ENCODE measurements around the gene HIBADH.

The HIBADH gene

GRCh38 chr7:27705200-27705594 lies 42.5 kb upstream of the HIBADH start:
- Histone ChIP-seq H3K9me3 (ENCODE audit: severe bottlenecking) (no peaks in the 10 kb centered on the region), H3K27ac (ENCODE audit: poor library complexity, severe bottlenecking) (no peak overlapping the region), H3K4me1 (ENCODE audit: insufficient read depth, poor library complexity, severe bottlenecking) (no peaks in the 10 kb centered on the region), H3K4me3 (ENCODE audit: severe bottlenecking) (no peak overlapping the region), H3K36me3 (ENCODE audit: low read depth) (no peaks in the 10 kb centered on the region), H3K27me3 (ENCODE audit: insufficient read depth, poor library complexity, severe bottlenecking) (no peaks in the 10 kb centered on the region)
- no peak for TF ChIP-seq CTCF (IDR thresholded peaks at IDR 0.05; ENCODE audit: poor library complexity, severe bottlenecking)
- no peak for ATAC-seq (ENCODE audit: low read depth)
- DNase-seq (ENCODE audit: low spot score), result no peak

GRCh38 chr7:27704422-27705199 lies 41.9 kb upstream of the HIBADH start:
- ATAC-seq (ENCODE audit: low read depth) (no peak), DNase-seq (ENCODE audit: low spot score) (no peak)
- no peak overlapping the region for H3K4me3 ChIP-seq (ENCODE audit: severe bottlenecking)
- TF ChIP-seq CTCF (IDR thresholded peaks at IDR 0.05; ENCODE audit: poor library complexity, severe bottlenecking), result no peak
- no peaks in the 10 kb centered on the region for H3K27me3 ChIP-seq (ENCODE audit: insufficient read depth, poor library complexity, severe bottlenecking)
- no peaks in the 10 kb centered on the region for H3K36me3 ChIP-seq (ENCODE audit: low read depth)
- H3K4me1 ChIP-seq (ENCODE audit: insufficient read depth, poor library complexity, severe bottlenecking), result no peaks in the 10 kb centered on the region
- no peak overlapping the region for H3K27ac ChIP-seq (ENCODE audit: poor library complexity, severe bottlenecking)
- H3K9me3 ChIP-seq (ENCODE audit: severe bottlenecking), result no peaks in the 10 kb centered on the region

GRCh38 chr7:27703181-27703580 lies 40.5 kb upstream of the HIBADH start:
- Histone ChIP-seq H3K4me1 (ENCODE audit: insufficient read depth, poor library complexity, severe bottlenecking) (no peaks in the 10 kb centered on the region), H3K36me3 (ENCODE audit: low read depth) (no peaks in the 10 kb centered on the region), H3K27ac (ENCODE audit: poor library complexity, severe bottlenecking) (no peak overlapping the region), H3K27me3 (ENCODE audit: insufficient read depth, poor library complexity, severe bottlenecking) (no peaks in the 10 kb centered on the region), H3K9me3 (ENCODE audit: severe bottlenecking) (no peaks in the 10 kb centered on the region), H3K4me3 (ENCODE audit: severe bottlenecking) (no peak overlapping the region)
- TF ChIP-seq CTCF (IDR thresholded peaks at IDR 0.05; ENCODE audit: poor library complexity, severe bottlenecking), result no peak
- no peak for ATAC-seq (ENCODE audit: low read depth)
- no peak for DNase-seq (ENCODE audit: low spot score)

- H3K36me3 ChIP-seq (ENCODE audit: low read depth), result no peaks in the 10 kb centered on the region
- no peak for TF ChIP-seq CTCF (IDR thresholded peaks at IDR 0.05; ENCODE audit: poor library complexity, severe bottlenecking)
- no peaks in the 10 kb centered on the region for H3K9me3 ChIP-seq (ENCODE audit: severe bottlenecking)
- no peak overlapping the region for H3K4me3 ChIP-seq (ENCODE audit: severe bottlenecking)
- ATAC-seq (ENCODE audit: low read depth) (no peak), DNase-seq (ENCODE audit: low spot score) (no peak)
- H3K27me3 ChIP-seq (ENCODE audit: insufficient read depth, poor library complexity, severe bottlenecking), result no peaks in the 10 kb centered on the region
- no peaks in the 10 kb centered on the region for H3K4me1 ChIP-seq (ENCODE audit: insufficient read depth, poor library complexity, severe bottlenecking)
- H3K27ac ChIP-seq (ENCODE audit: poor library complexity, severe bottlenecking), result no peak overlapping the region
Measured at GRCh38 chr7:27700501-27700900, 37.8 kb upstream of the HIBADH start.

GRCh38 chr7:27699751-27700150 lies 37.1 kb upstream of the HIBADH start:
- DNase-seq (ENCODE audit: low spot score) (no peak), ATAC-seq (ENCODE audit: low read depth) (no peak)
- no peak overlapping the region for H3K27ac ChIP-seq (ENCODE audit: poor library complexity, severe bottlenecking)
- no peaks in the 10 kb centered on the region for H3K36me3 ChIP-seq (ENCODE audit: low read depth)
- no peaks in the 10 kb centered on the region for H3K27me3 ChIP-seq (ENCODE audit: insufficient read depth, poor library complexity, severe bottlenecking)
- no peaks in the 10 kb centered on the region for H3K9me3 ChIP-seq (ENCODE audit: severe bottlenecking)
- no peaks in the 10 kb centered on the region for H3K4me1 ChIP-seq (ENCODE audit: insufficient read depth, poor library complexity, severe bottlenecking)
- H3K4me3 ChIP-seq (ENCODE audit: severe bottlenecking), result no peak overlapping the region
- TF ChIP-seq CTCF (IDR thresholded peaks at IDR 0.05; ENCODE audit: poor library complexity, severe bottlenecking), result no peak

Data from RWPE2 (cell line).